CD14-positive monocyte (primary cell): ENCODE measurements around the gene RFNG. TPM values are rescaled to one million over a fixed set of nuclear protein-coding genes. Genes with fewer than 3 reads are reported as not detected.

Experiments
- DNase-seq, 3 donors: peaks; one replicate each; pipeline ENCODE4 v3.0.0-alpha.2; 2011 to 2022
- H2AFZ ChIP-seq: 2 replicates; pipeline ENCODE4 v1.6.0; 2012; ENCODE audit warnings: mild to moderate bottlenecking, low read depth, low read length, inconsistent platforms; ENCODE audit not compliant: insufficient read depth, poor library complexity, severe bottlenecking
- H3K27ac ChIP-seq, 2 donors: 1 replicate in 1 of 2; 2 replicates in 1 of 2; pipeline ENCODE4 v1.5.1; 2012 to 2013; ENCODE audit warnings: low read length in 2 of 2, control low read depth in 1 of 2, inconsistent platforms in 1 of 2, low read depth in 1 of 2, mild to moderate bottlenecking in 1 of 2
- H3K27me3 ChIP-seq, 2 donors: one replicate each; pipeline versions ENCODE4 v1.6.0 to v1.6.1; 2011 to 2013; ENCODE audit warnings: low read length in 2 of 2; ENCODE audit not compliant: control insufficient read depth in 2 of 2, insufficient read depth in 2 of 2
- H3K36me3 ChIP-seq, 2 donors: replicated peaks in 1 of 2; 1 replicate in 1 of 2; 2 replicates in 1 of 2; pipeline versions ENCODE4 v1.5.1 to v1.6.1; 2012 to 2013; ENCODE audit warnings: low read length in 2 of 2, control low read depth in 1 of 2, inconsistent platforms in 1 of 2, mild to moderate bottlenecking in 1 of 2; ENCODE audit not compliant: insufficient read depth in 2 of 2, control insufficient read depth in 1 of 2
- H3K4me1 ChIP-seq, 2 donors: 1 replicate in 1 of 2; 2 replicates in 1 of 2; pipeline versions ENCODE4 v1.5.1 to v1.6.1; 2012 to 2013; ENCODE audit warnings: low read length in 2 of 2, control low read depth in 1 of 2, inconsistent platforms in 1 of 2, mild to moderate bottlenecking in 1 of 2, moderate library complexity in 1 of 2; ENCODE audit not compliant: insufficient read depth in 2 of 2, control insufficient read depth in 1 of 2
- H3K4me2 ChIP-seq: replicated peaks from 2 replicates; pipeline ENCODE3; 2012; ENCODE audit warnings: low read length, moderate library complexity, mild to moderate bottlenecking; ENCODE audit not compliant: poor library complexity, severe bottlenecking; ENCODE audit errors: extremely low read depth
- H3K4me3 ChIP-seq, 3 experiments: fragments of 200-600 bp in 1 of 3; sonication (generic) in 1 of 3; replicated peaks in 1 of 3; 1 replicate in 2 of 3; 2 replicates in 1 of 3; pipeline ENCODE4 v1.5.1; 2011 to 2013; ENCODE audit warnings: low read length in 3 of 3, mild to moderate bottlenecking in 3 of 3, control low read depth in 2 of 3, low read depth in 2 of 3, inconsistent platforms in 1 of 3, moderate library complexity in 1 of 3
- H3K79me2 ChIP-seq: 2 replicates; pipeline ENCODE4 v1.6.0; 2012; ENCODE audit warnings: mild to moderate bottlenecking, control low read depth, inconsistent platforms, low read length, moderate library complexity; ENCODE audit not compliant: insufficient read depth
- H3K9ac ChIP-seq: 2 replicates; pipeline ENCODE4 v1.6.0; 2017; ENCODE audit warnings: low read length, mild to moderate bottlenecking; ENCODE audit not compliant: insufficient read depth, poor library complexity, severe bottlenecking
- H3K9me3 ChIP-seq, 2 donors: replicated peaks in 1 of 2; 1 replicate in 1 of 2; 2 replicates in 1 of 2; pipeline versions ENCODE4 v1.5.1 to v1.6.1; 2012 to 2013; ENCODE audit warnings: low read length in 2 of 2, control low read depth in 1 of 2; ENCODE audit not compliant: control insufficient read depth in 1 of 2, insufficient read depth in 1 of 2
- H4K20me1 ChIP-seq: 2 replicates; pipeline ENCODE4 v1.6.0; 2012; ENCODE audit warnings: mild to moderate bottlenecking, low read length, control low read depth, moderate library complexity; ENCODE audit not compliant: insufficient read depth
- H3K27ac Mint-ChIP-seq, 7 donors: one replicate each; pipeline ENCODE4 v1.8.0; 2020; ENCODE audit warnings: mild to moderate bottlenecking in 7 of 7, mixed read lengths in 7 of 7, moderate library complexity in 6 of 7, inconsistent platforms in 2 of 7
- H3K27me3 Mint-ChIP-seq, 3 donors: one replicate each; pipeline ENCODE4 v1.8.0; 2021 to 2022; ENCODE audit warnings: low read depth in 3 of 3, mild to moderate bottlenecking in 3 of 3, mixed read lengths in 3 of 3, moderate library complexity in 3 of 3, inconsistent platforms in 1 of 3
- H3K36me3 Mint-ChIP-seq, 2 donors: one replicate each; pipeline ENCODE4 v1.8.0; 2020; ENCODE audit warnings: mixed read lengths in 2 of 2, inconsistent platforms in 1 of 2, mild to moderate bottlenecking in 1 of 2
- H3K4me1 Mint-ChIP-seq: one replicate; pipeline ENCODE4 v1.8.0; 2020; ENCODE audit warnings: mild to moderate bottlenecking, mixed read lengths
- H3K4me3 Mint-ChIP-seq, 2 donors: one replicate each; pipeline ENCODE4 v1.8.0; 2020; ENCODE audit warnings: mild to moderate bottlenecking in 2 of 2, mixed read lengths in 2 of 2, moderate library complexity in 1 of 2
- H3K9me3 Mint-ChIP-seq, 7 donors: one replicate each; pipeline ENCODE4 v1.8.0; 2020 to 2022; ENCODE audit warnings: mixed read lengths in 7 of 7, mild to moderate bottlenecking in 6 of 7, moderate library complexity in 6 of 7, inconsistent platforms in 2 of 7
- CTCF ChIP-seq: fragments of 200-600 bp; IDR thresholded peaks from one replicate; pipeline ENCODE4 v1.8.0; 2022; ENCODE audit warnings: antibody characterized with exemption, mild to moderate bottlenecking
- WGBS: methylation state at CpG from one replicate; pipeline ENCODE4 v1.1.5; 2013; ENCODE audit warnings: missing lambda C conversion rate; ENCODE audit not compliant: insufficient coverage; 5-methylcytosine and 5-hydroxymethylcytosine counted together
- intact Hi-C, 2 donors: fragments of 100-400 bp; cut with micrococcal nuclease; formaldehyde crosslinking; loops; one replicate each; pipeline versions ENCODE4 v1.15.0 to v1.15.1; 2023
- polyA plus RNA-seq, 3 donors: library from polyadenylated mRNA; depleted of rRNA in 1 of 3; unstranded in 2 of 3; stranded (reverse) in 1 of 3; fragments of 300-500 nt in 2 of 3; fragments of >200 nt in 1 of 3; fragmentation: Illumina TruSeq in 2 of 3; gene quantifications; 1 replicate in 2 of 3; 2 replicates in 1 of 3; pipeline ENCODE4 v1.2.3, GENCODE V29; 2012 to 2021

RFNG gene
- polyA plus RNA-seq, 3 donors: 1.5 to 32.4 (median 4.1) TPM

DNA sequence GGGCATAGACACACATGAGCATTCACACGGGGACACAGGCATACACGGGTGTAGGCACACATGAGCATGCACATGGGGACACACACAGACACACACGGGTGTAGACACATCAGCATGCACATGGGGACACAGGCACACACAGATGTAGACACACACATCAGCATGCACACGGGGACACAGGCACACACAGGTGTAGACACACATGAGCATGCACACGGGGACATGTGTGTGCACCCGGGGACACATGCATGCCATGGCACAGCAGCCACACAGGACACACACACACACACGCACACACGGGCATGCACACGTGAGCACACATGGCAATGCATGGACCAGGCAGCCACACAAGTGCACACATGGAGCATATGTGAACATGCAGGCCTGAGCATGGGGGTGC is 9.0 kb downstream of the RFNG start:
- no peak for TF ChIP-seq CTCF
- Histone ChIP-seq H3K9me3 (no peaks in the 10 kb centered on the region), H4K20me1 (no peaks in the 10 kb centered on the region), H3K4me1 (peaks cover 15 to 17% of the 10 kb centered on the region in 2 donors), H3K27ac (no peak overlapping the region), H2AFZ (no peak overlapping the region), H3K27me3 (no peaks in the 10 kb centered on the region), H3K9ac (no peak overlapping the region), H3K4me2 (no peak overlapping the region), H3K36me3 (peaks cover 9 to 10% of the 10 kb centered on the region in 2 donors), H3K79me2 (no peaks in the 10 kb centered on the region), H3K4me3 (no peak overlapping the region)
- Mint-ChIP-seq H3K4me1 (peaks cover 19% of the 10 kb centered on the region), H3K9me3 (peaks cover 0 to 2% (median 0%) of the 10 kb centered on the region in 7 donors), H3K27me3 (peaks cover 1 to 6% (median 4%) of the 10 kb centered on the region in 3 donors), H3K36me3 (peaks cover 10 to 11% of the 10 kb centered on the region in 2 donors), H3K27ac (no peak overlapping the region), H3K4me3 (no peak overlapping the region)
- intact Hi-C loops: no loop called here
- DNase-seq: no peak
- 95% methylated on average over 8 of the region's 9 CpGs for WGBS

DNA sequence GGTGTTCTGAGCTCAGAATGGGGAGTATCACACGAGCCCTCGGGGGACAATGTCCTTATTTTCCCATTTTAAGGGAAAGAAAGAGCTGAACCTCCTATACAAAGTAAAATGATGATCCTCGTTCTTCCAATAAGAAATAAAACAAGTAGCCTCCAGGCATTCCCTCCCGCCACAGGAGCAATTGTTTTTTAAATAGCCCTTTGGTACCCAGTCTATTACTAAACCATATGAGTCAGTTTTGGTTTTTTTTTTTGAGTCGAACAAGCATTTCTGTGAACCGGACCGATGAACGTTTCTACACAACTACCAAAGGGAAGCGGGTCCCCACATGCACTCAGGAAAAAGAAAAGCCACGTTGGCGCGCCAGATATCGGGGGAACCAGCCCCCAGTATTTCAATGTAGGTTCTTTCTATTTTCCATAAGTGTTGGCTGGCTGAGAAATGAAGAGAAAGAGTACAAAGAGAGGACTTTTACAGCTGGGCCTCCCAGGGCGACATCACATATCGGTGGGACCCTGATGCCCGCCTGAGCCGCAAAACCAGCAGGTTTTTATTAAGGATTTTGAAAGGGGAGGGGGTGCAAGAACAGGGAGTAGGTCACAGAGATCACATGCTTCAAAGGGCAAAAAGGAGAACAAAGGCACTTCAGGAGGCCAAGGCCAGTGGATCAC is 10.3 kb downstream of the RFNG start:
- Histone ChIP-seq H3K4me3 (no peak overlapping the region), H3K27ac (no peak overlapping the region), H3K27me3 (no peaks in the 10 kb centered on the region), H4K20me1 (peaks cover 8% of the 10 kb centered on the region), H3K4me2 (no peak overlapping the region), H3K4me1 (peaks cover 22 to 28% of the 10 kb centered on the region in 2 donors), H3K9ac (no peak overlapping the region), H3K36me3 (no peaks in the 10 kb centered on the region), H3K9me3 (no peaks in the 10 kb centered on the region), H2AFZ (no peak overlapping the region), H3K79me2 (peaks cover 1% of the 10 kb centered on the region)
- Mint-ChIP-seq H3K9me3 (peaks cover 0 to 2% (median 0%) of the 10 kb centered on the region in 7 donors), H3K4me1 (peaks cover 26% of the 10 kb centered on the region), H3K27ac (peak overlapping the region in 1 of 7 donors; percentile 18), H3K4me3 (no peak overlapping the region), H3K36me3 (no peaks in the 10 kb centered on the region), H3K27me3 (peaks cover 1 to 6% (median 4%) of the 10 kb centered on the region in 3 donors)
- TF ChIP-seq CTCF: no peak
- WGBS: 97% methylated on average over 4 of the region's 17 CpGs
- no peak for DNase-seq
- intact Hi-C loops: no loop called here
